Neural progenitor cell (in vitro differentiated cells): ENCODE data around the gene CYP3A7. TPM values are rescaled to one million over a fixed set of nuclear protein-coding genes. Genes with fewer than 3 reads are reported as not detected.
"Not testable (repeated sequence)": the region's sequence is repeated elsewhere in the genome, so short reads cannot be mapped to it uniquely, and the experiment has no call there.

Source experiments
- DNase-seq: peaks from one replicate; pipeline ENCODE4 v3.0.0-alpha.2; 2016; ENCODE audit warnings: low spot score
- H2AFZ ChIP-seq: fragments of 200-600 bp; sonication (generic); replicated peaks from 2 replicates; pipeline ENCODE4 v1.6.1; 2016; ENCODE audit warnings: antibody characterized with exemption
- H3F3A ChIP-seq: fragments of 200-600 bp; sonication (generic); 2 replicates; pipeline ENCODE4 v1.6.1; 2016; ENCODE audit warnings: antibody characterized with exemption, low read depth
- H3K27ac ChIP-seq: fragments of 200-600 bp; sonication (generic); 2 replicates; pipeline ENCODE4 v1.5.1; 2016; ENCODE audit warnings: mild to moderate bottlenecking
- H3K27me3 ChIP-seq: fragments of 200-600 bp; sonication (generic); 2 replicates; pipeline ENCODE4 v1.6.1; 2016; ENCODE audit warnings: mild to moderate bottlenecking, moderate library complexity
- H3K36me3 ChIP-seq: fragments of 200-600 bp; sonication (generic); 2 replicates; pipeline ENCODE4 v1.5.1; 2016
- H3K4me1 ChIP-seq: fragments of 200-600 bp; sonication (generic); 2 replicates; pipeline ENCODE4 v1.6.1; 2016; ENCODE audit warnings: mixed run types
- H3K4me2 ChIP-seq: fragments of 200-600 bp; sonication (generic); 2 replicates; pipeline ENCODE4 v1.6.1; 2016
- H3K4me3 ChIP-seq: fragments of 200-600 bp; sonication (generic); 2 replicates; pipeline ENCODE4 v1.5.1; 2016
- H3K79me2 ChIP-seq: fragments of 200-600 bp; sonication (generic); 2 replicates; pipeline ENCODE4 v1.6.1; 2016; ENCODE audit warnings: low read depth
- H3K9ac ChIP-seq: fragments of 200-600 bp; sonication (generic); 2 replicates; pipeline ENCODE4 v1.6.1; 2016
- H3K9me3 ChIP-seq: fragments of 200-600 bp; sonication (generic); 2 replicates; pipeline ENCODE4 v1.5.1; 2016; ENCODE audit warnings: low read depth
- H4K20me1 ChIP-seq: fragments of 200-600 bp; sonication (generic); 2 replicates; pipeline ENCODE4 v1.6.1; 2016; ENCODE audit warnings: low read depth
- H3K27ac Mint-ChIP-seq: 3 replicates; pipeline ENCODE4 v1.8.0; 2021; ENCODE audit warnings: mixed read lengths
- H3K27me3 Mint-ChIP-seq: 2 replicates; pipeline ENCODE4 v1.8.0; 2022; ENCODE audit warnings: low read depth, mild to moderate bottlenecking, inconsistent platforms, moderate library complexity, mixed read lengths; ENCODE audit not compliant: insufficient read depth
- H3K36me3 Mint-ChIP-seq: 3 replicates; pipeline ENCODE4 v1.8.0; 2021; ENCODE audit warnings: mixed read lengths
- H3K4me1 Mint-ChIP-seq: 3 replicates; pipeline ENCODE4 v1.8.0; 2021; ENCODE audit warnings: mixed read lengths
- H3K4me3 Mint-ChIP-seq: 3 replicates; pipeline ENCODE4 v1.8.0; 2021; ENCODE audit warnings: mild to moderate bottlenecking, moderate library complexity, mixed read lengths
- H3K9me3 Mint-ChIP-seq: 3 replicates; pipeline ENCODE4 v1.8.0; 2020; ENCODE audit warnings: mixed read lengths
- EZH2 ChIP-seq: fragments of 200-600 bp; sonication (generic); IDR thresholded peaks from 2 replicates; pipeline ENCODE4 v1.6.1; 2017; ENCODE audit warnings: antibody characterized with exemption, mild to moderate bottlenecking, moderate library complexity
- EZH2phosphoT487 ChIP-seq: fragments of 200-600 bp; sonication (generic); IDR thresholded peaks from 2 replicates; pipeline ENCODE4 v1.6.1; 2017; ENCODE audit warnings: antibody characterized with exemption
- total RNA-seq: library from RNA; depleted of rRNA; stranded (reverse); fragments of >200 nt; gene quantifications from 2 replicates; pipeline ENCODE4 v1.2.3, GENCODE V29; 2015; ENCODE audit warnings: low replicate concordance
- TF ChIP-seq, protein P1 (sequence below): fragments of 200-600 bp; sonication (generic); IDR thresholded peaks from 2 replicates; pipeline ENCODE4 v1.5.1; 2017; ENCODE audit warnings: antibody characterized with exemption, mild to moderate bottlenecking

Gene CYP3A7
- total RNA-seq, 1 donor from 2014 or later = not detected

- Mint-ChIP-seq H3K4me1 (no peaks in the 10 kb centered on the region), H3K4me3 (no peak overlapping the region), H3K27me3 (peaks cover 2% of the 10 kb centered on the region), H3K27ac (no peak overlapping the region), H3K36me3 (no peaks in the 10 kb centered on the region), H3K9me3 (no peaks in the 10 kb centered on the region)
- Histone ChIP-seq H3K79me2 (no peaks in the 10 kb centered on the region), H3K4me1 (peaks cover 5% of the 10 kb centered on the region), H3K9ac (no peak overlapping the region), H4K20me1 (no peaks in the 10 kb centered on the region), H3K4me2 (no peak overlapping the region), H3K27ac (no peak overlapping the region), H2AFZ (no peak overlapping the region), H3K9me3 (no peaks in the 10 kb centered on the region), H3K36me3 (no peaks in the 10 kb centered on the region), H3K4me3 (no peak overlapping the region), H3F3A (no peaks in the 10 kb centered on the region), H3K27me3 (no peaks in the 10 kb centered on the region)
- DNase-seq = no peak
- TF ChIP-seq, protein P1, sequence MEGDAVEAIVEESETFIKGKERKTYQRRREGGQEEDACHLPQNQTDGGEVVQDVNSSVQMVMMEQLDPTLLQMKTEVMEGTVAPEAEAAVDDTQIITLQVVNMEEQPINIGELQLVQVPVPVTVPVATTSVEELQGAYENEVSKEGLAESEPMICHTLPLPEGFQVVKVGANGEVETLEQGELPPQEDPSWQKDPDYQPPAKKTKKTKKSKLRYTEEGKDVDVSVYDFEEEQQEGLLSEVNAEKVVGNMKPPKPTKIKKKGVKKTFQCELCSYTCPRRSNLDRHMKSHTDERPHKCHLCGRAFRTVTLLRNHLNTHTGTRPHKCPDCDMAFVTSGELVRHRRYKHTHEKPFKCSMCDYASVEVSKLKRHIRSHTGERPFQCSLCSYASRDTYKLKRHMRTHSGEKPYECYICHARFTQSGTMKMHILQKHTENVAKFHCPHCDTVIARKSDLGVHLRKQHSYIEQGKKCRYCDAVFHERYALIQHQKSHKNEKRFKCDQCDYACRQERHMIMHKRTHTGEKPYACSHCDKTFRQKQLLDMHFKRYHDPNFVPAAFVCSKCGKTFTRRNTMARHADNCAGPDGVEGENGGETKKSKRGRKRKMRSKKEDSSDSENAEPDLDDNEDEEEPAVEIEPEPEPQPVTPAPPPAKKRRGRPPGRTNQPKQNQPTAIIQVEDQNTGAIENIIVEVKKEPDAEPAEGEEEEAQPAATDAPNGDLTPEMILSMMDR = no peak
- TF ChIP-seq EZH2 (no peak), EZH2phosphoT487 (no peak)
Measured at GRCh38 chr7:99755085-99755484, 20.1 kb upstream of the CYP3A7 start.

DNA sequence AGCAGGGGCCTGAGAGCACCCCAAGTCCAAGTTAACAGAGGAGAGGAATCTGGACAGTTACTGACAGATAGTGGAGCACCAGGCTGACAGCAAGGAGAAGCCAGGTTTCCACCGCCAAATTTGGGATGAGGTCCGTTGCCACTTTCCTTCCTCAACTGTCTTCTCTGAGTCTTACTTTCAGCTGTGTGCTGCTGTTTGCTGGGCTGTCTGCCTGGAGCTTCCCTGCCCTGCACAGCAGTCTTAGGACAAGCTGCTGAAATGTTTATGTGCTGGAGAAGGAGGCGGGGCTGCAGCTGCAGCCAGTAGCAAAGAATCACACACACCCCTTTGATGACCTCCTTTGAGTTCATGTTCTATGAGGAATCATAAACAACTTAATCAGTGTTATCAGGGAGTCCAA, 17.4 kb upstream of the CYP3A7 start:
- H3K79me2 ChIP-seq = no peaks in the 10 kb centered on the region
- no peak overlapping the region for H2AFZ ChIP-seq
- TF ChIP-seq, protein P1 = no peak
- TF ChIP-seq EZH2phosphoT487 = no peak
- TF ChIP-seq EZH2 = no peak
- H3F3A ChIP-seq = no peaks in the 10 kb centered on the region
- no peaks in the 10 kb centered on the region for H3K27me3 ChIP-seq
- no peaks in the 10 kb centered on the region for H3K9me3 Mint-ChIP-seq
- H3K4me2 ChIP-seq = no peak overlapping the region
- H3K27ac Mint-ChIP-seq = no peak overlapping the region
- no peak overlapping the region for H3K27ac ChIP-seq
- no peak for DNase-seq
- no peaks in the 10 kb centered on the region for H3K27me3 Mint-ChIP-seq
- no peaks in the 10 kb centered on the region for H3K9me3 ChIP-seq
- no peaks in the 10 kb centered on the region for H3K4me1 Mint-ChIP-seq
- H3K4me3 ChIP-seq = no peak overlapping the region
- H3K4me1 ChIP-seq = peaks cover 19% of the 10 kb centered on the region
- H4K20me1 ChIP-seq = no peaks in the 10 kb centered on the region
- no peak overlapping the region for H3K4me3 Mint-ChIP-seq
- no peaks in the 10 kb centered on the region for H3K36me3 ChIP-seq
- no peak overlapping the region for H3K9ac ChIP-seq
- H3K36me3 Mint-ChIP-seq = no peaks in the 10 kb centered on the region

DNA sequence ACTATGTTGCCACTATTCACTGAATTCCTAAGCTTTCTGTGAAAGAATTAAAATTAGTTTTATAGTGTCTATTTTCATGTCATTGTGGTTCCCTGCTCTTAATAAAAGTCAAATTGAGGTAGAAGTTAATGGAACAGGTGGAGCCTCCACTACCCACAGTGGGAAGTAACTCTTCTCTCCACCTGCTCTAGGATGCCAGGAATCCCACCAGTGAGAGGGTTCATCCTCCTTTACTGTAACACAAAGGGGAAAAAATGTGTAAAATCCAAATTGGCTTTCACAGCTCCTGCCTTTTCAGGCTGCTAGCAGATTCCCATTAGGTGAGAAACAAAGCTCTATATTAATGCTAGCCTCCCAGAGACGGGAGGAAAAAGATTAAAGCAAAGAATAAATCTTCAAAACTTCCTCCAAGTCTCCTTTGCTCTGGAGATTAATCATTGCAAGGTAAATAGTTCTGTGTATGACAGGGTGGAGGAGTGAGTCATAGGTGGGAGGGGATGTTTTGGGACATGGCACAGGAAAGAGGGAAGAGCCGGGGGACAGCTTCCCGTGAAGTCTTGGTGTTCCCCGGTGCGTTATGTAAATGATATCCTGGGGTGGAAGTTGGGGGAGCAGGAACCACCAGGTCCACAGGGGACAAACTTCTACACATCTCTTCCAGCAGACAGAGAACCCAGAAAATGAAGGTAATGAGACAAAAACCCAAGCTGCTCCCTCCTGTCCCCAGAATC, 16.5 kb upstream of the CYP3A7 start:
- H3K9ac ChIP-seq, H3K4me1 Mint-ChIP-seq, H3K4me2 ChIP-seq, H3F3A ChIP-seq, H3K27ac Mint-ChIP-seq, H3K36me3 Mint-ChIP-seq, H2AFZ ChIP-seq, H3K9me3 Mint-ChIP-seq, H3K27ac ChIP-seq, H3K4me3 Mint-ChIP-seq, H3K36me3 ChIP-seq, H3K4me3 ChIP-seq, H3K79me2 ChIP-seq, H3K27me3 Mint-ChIP-seq, H4K20me1 ChIP-seq, H3K27me3 ChIP-seq, H3K9me3 ChIP-seq, DNase-seq: not testable (repeated sequence)
- peaks cover 19% of the 10 kb centered on the region for H3K4me1 ChIP-seq

DNA sequence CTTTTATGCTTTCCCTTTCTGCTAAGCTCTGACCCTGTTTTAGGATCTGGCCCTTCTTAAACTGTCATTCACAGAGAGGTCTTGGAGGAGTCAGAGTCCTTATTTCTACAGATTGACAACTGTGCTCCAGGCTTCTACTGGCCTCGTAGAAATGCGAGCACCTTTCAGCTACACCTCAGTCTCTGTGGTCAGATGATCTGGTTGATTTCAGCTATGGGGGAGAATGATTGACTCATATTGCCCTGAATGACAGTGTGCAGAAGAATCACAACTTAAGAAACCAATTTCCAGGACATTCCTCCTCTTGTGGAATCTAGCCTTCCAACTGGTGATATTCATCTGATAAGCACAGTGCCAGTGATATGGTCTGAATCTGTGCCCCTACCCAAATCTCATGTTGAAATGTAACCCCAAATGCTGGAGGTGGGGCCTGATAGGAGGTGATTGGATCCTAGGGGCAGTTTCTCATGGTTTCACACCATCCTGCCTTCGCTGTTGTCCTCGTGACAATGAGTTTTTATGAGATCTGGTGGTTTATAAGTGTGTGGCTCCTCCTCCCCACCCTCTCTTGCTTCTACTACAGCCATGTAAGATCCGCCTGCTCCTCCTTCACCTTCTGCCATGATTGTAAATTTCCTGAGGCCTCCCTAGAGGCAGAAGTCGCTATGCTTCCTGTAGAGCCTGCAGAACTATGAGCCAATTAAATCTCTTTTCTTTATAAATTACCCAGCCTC, 14.0 kb upstream of the CYP3A7 start:
- H3K27ac Mint-ChIP-seq = no peak overlapping the region
- no peak for DNase-seq

GRCh38 chr7:99746915-99747314, 11.9 kb upstream of the CYP3A7 start:
- not testable (repeated sequence) for H3K4me2 ChIP-seq, H3K36me3 ChIP-seq, H3K79me2 ChIP-seq, H3K27me3 ChIP-seq, H3K4me1 Mint-ChIP-seq, H3F3A ChIP-seq, DNase-seq, H3K4me3 ChIP-seq, H3K27ac ChIP-seq, H3K36me3 Mint-ChIP-seq, H3K27me3 Mint-ChIP-seq, H4K20me1 ChIP-seq, H3K27ac Mint-ChIP-seq, H3K9me3 ChIP-seq, H3K9me3 Mint-ChIP-seq, H2AFZ ChIP-seq, H3K9ac ChIP-seq, H3K4me3 Mint-ChIP-seq
- peaks cover 14% of the 10 kb centered on the region for H3K4me1 ChIP-seq

More for the DNA sequence above, 14.0 kb upstream of the CYP3A7 start:
- no peaks in the 10 kb centered on the region for H3F3A ChIP-seq
- H2AFZ ChIP-seq = no peak overlapping the region
- H3K79me2 ChIP-seq = no peaks in the 10 kb centered on the region
- no peaks in the 10 kb centered on the region for H4K20me1 ChIP-seq
- H3K9ac ChIP-seq = no peak overlapping the region
- no peaks in the 10 kb centered on the region for H3K4me1 Mint-ChIP-seq
- H3K4me2 ChIP-seq = peak overlapping the region; percentile 45
- H3K27me3 Mint-ChIP-seq = no peaks in the 10 kb centered on the region
- no peak overlapping the region for H3K4me3 Mint-ChIP-seq
- no peaks in the 10 kb centered on the region for H3K9me3 ChIP-seq
- no peaks in the 10 kb centered on the region for H3K27me3 ChIP-seq
- no peak overlapping the region for H3K27ac ChIP-seq
- no peak overlapping the region for H3K4me3 ChIP-seq
- H3K9me3 Mint-ChIP-seq = peaks cover 2% of the 10 kb centered on the region
- peaks cover 19% of the 10 kb centered on the region for H3K4me1 ChIP-seq
- no peaks in the 10 kb centered on the region for H3K36me3 Mint-ChIP-seq
- H3K36me3 ChIP-seq = no peaks in the 10 kb centered on the region
- TF ChIP-seq EZH2 (no peak), EZH2phosphoT487 (no peak)
- TF ChIP-seq, protein P1 = no peak
